Heart right ventricle (tissue), 16 donors: ENCODE results near the gene TMEM39A. TPM values are rescaled to one million over a fixed set of nuclear protein-coding genes. Genes with fewer than 3 reads are reported as not detected.

Experiments
- ATAC-seq, 8 donors: fragments of 200-7000 bp; cut with Tn5 transposase; one replicate each; pipeline ENCODE4 v1.9.1; 2020; ENCODE audit warnings: mild to moderate bottlenecking in 8 of 8, moderate library complexity in 8 of 8, moderate number of reproducible peaks in 1 of 8
- DNase-seq, 2 donors: peaks; one replicate each; pipeline ENCODE4 v3.0.0-alpha.2; 2020
- H3K27ac ChIP-seq, 10 donors: fragments of 200-600 bp; sonication (generic) in 2 of 10; one replicate each; pipeline versions ENCODE4 v1.5.0 to v1.8.0; 2020 to 2022; ENCODE audit warnings: mild to moderate bottlenecking in 3 of 10
- H3K27me3 ChIP-seq, 7 donors: fragments of 200-600 bp; one replicate each; pipeline ENCODE4 v1.8.0; 2021 to 2022; ENCODE audit warnings: mild to moderate bottlenecking in 2 of 7
- H3K36me3 ChIP-seq, 9 donors: fragments of 200-600 bp; sonication (generic) in 1 of 9; one replicate each; pipeline versions ENCODE4 v1.5.0 to v1.8.0; 2020 to 2022; ENCODE audit warnings: mild to moderate bottlenecking in 2 of 9
- H3K4me1 ChIP-seq, 9 donors: fragments of 200-600 bp; sonication (generic) in 1 of 9; one replicate each; pipeline versions ENCODE4 v1.5.0 to v1.8.0; 2020 to 2022; ENCODE audit warnings: mild to moderate bottlenecking in 4 of 9
- H3K4me3 ChIP-seq, 10 donors: fragments of 200-600 bp; sonication (generic) in 2 of 10; one replicate each; pipeline versions ENCODE4 v1.5.0 to v1.8.0; 2020 to 2022; ENCODE audit warnings: mild to moderate bottlenecking in 7 of 10, moderate library complexity in 2 of 10
- H3K9me3 ChIP-seq, 11 donors: fragments of 200-600 bp in 10 of 11; sonication (generic) in 2 of 11; one replicate each; pipeline versions ENCODE4 v1.5.0 to v1.8.0; 2013 to 2022; ENCODE audit warnings: mild to moderate bottlenecking in 2 of 11, control low read depth in 1 of 11, moderate library complexity in 1 of 11
- CTCF ChIP-seq, 9 donors: fragments of 200-600 bp; sonication (generic) in 2 of 9; IDR thresholded peaks; one replicate each; pipeline versions ENCODE4 v1.5.0 to v1.8.0; 2021 to 2022; ENCODE audit warnings: antibody characterized with exemption in 9 of 9, mild to moderate bottlenecking in 5 of 9, moderate library complexity in 1 of 9
- WGBS, 2 donors: extraction: QIAGEN DNeasy Blood & Tissue Kit; methylation state at CpG; one replicate each; pipeline ENCODE4 v1.1.7; 2013; ENCODE audit warnings: inconsistent platforms in 1 of 2; 5-methylcytosine and 5-hydroxymethylcytosine counted together
- intact Hi-C, 10 donors: fragments of 100-400 bp; cut with DNase I; formaldehyde crosslinking; loops; one replicate each; pipeline versions ENCODE4 v1.11.1 to v1.14.2; 2022
- polyA plus RNA-seq, 2 donors: library from polyadenylated mRNA; stranded (reverse); fragments of 200-250 nt; gene quantifications; one replicate each; pipeline ENCODE4 v1.2.3, GENCODE V29; 2013
- total RNA-seq, 10 donors: library from RNA; stranded (reverse); fragmentation: NEBNext Ultra II Directional in 3 of 10; extraction: Animal tissue kit (Norgen Biotek cat#: 25700) in 3 of 10; gene quantifications; one replicate each; pipeline versions ENCODE4 v1.2.1 to v1.2.4, GENCODE V29; 2021 to 2023
- donor health status: Arrhythmogenic right ventricular cardiomyopathy.
- donor health status: ischemic (EF 13 %, LVEDD 7.1; RV severe dilation, severe dysfunction).
- donor health status: healthy with polysubstance abuse.
- donor health status: DM: no; HTN: yes; CAD: no.
- donor health status: DM: no; HTN: no; CAD: no.
- donor health status: ischemic (EF 25% LVEDD 6.9; RV normal size, moderate dysfunction).
- donor health status: ischemic (EF 25% LVEDD 5.7; RV mildly dilated, moderate dysfunction).
- donor health status: healthy.
- donor health status: DM: yes; HTN: yes; CAD: no.
- donor health status: Ischemic cardiomyopathy.
- donor health status: ischemic (EF 35%, LVEDD 5.7; RV mildly dilated, moderate dysfunction).
- donor health status: nonischemic (EF 11% LVEDD 7.7; RV severe dilation, severe dysfunction).
- donor health status: DM: yes; HTN: yes; CAD: no.
- donor health status: PGD.
- donor health status: ischemic (EF 29% LVEDD 5.4; RV normal size, mild dysfunction).
- donor health status: nonischemic (EF 23%, LVEDD 6.1; RV moderate dilation, normal function).

Gene TMEM39A
- total and polyA plus RNA-seq, 12 donors = 8.4 to 25.8 (median 12.8) TPM

- no peak for TF ChIP-seq CTCF (IDR thresholded peaks at IDR 0.05)
- intact Hi-C loops = no loop called here
- peak in 4 of 8 donors; percentile 18 to 31 (median 20) for ATAC-seq
- H3K27ac ChIP-seq = peak overlapping the region in 8 of 10 donors; percentile 7 to 57 (median 44)
- peaks cover 0 to 28% (median 4%) of the 10 kb centered on the region in 9 donors for H3K4me1 ChIP-seq
- peaks cover 0 to 51% (median 17%) of the 10 kb centered on the region in 9 donors for H3K36me3 ChIP-seq
- no peak for DNase-seq
- no peak overlapping the region for H3K4me3 ChIP-seq
- H3K9me3 ChIP-seq = no peaks in the 10 kb centered on the region
- H3K27me3 ChIP-seq = no peaks in the 10 kb centered on the region
These were observed 44.8 kb downstream of the TMEM39A start for GRCh38 chr3:119418641-119419040.

GRCh38 chr3:119417771-119418512 lies 45.5 kb downstream of the TMEM39A start:
- Histone ChIP-seq H3K27ac (peak overlapping the region in 8 of 10 donors; percentile 7 to 61 (median 52)), H3K27me3 (no peaks in the 10 kb centered on the region), H3K9me3 (no peaks in the 10 kb centered on the region), H3K4me3 (no peak overlapping the region), H3K36me3 (peaks cover 0 to 58% (median 17%) of the 10 kb centered on the region in 9 donors), H3K4me1 (peaks cover 0 to 28% (median 4%) of the 10 kb centered on the region in 9 donors)
- ATAC-seq (peak; percentile 16 to 80 (median 67)), DNase-seq (no peak)
- 38 to 59% methylated on average over 8 of the region's 8 CpGs for WGBS, 2 donors
- TF ChIP-seq CTCF (IDR thresholded peaks at IDR 0.05) = no peak
- intact Hi-C loops = no loop called here

GRCh38 chr3:119416873-119417272 lies 46.5 kb downstream of the TMEM39A start:
- no peak for TF ChIP-seq CTCF (IDR thresholded peaks at IDR 0.05)
- no peak for ATAC-seq
- intact Hi-C loops = no loop called here
- 57 to 80% methylated on average over 1 of the region's 1 CpG for WGBS, 2 donors
- Histone ChIP-seq H3K9me3 (no peaks in the 10 kb centered on the region), H3K27ac (peak overlapping the region in 8 of 10 donors; percentile 7 to 61 (median 50)), H3K36me3 (peaks cover 0 to 69% (median 24%) of the 10 kb centered on the region in 9 donors), H3K27me3 (no peaks in the 10 kb centered on the region), H3K4me3 (no peak overlapping the region), H3K4me1 (peaks cover 0 to 28% (median 4%) of the 10 kb centered on the region in 9 donors)
- no peak for DNase-seq

- no peaks in the 10 kb centered on the region for H3K9me3 ChIP-seq
- no peak for DNase-seq
- H3K27me3 ChIP-seq = no peaks in the 10 kb centered on the region
- no peak overlapping the region for H3K4me3 ChIP-seq
- no peak overlapping the region for H3K27ac ChIP-seq
- intact Hi-C loops = no loop called here
- peaks cover 5 to 100% (median 39%) of the 10 kb centered on the region in 9 donors for H3K36me3 ChIP-seq
- H3K4me1 ChIP-seq = peaks cover 0 to 30% (median 3%) of the 10 kb centered on the region in 9 donors
- no peak for ATAC-seq
- 70 to 73% methylated on average over 7 of the region's 7 CpGs for WGBS, 2 donors
- no peak for TF ChIP-seq CTCF (IDR thresholded peaks at IDR 0.05)
These were observed 49.7 kb downstream of the TMEM39A start for GRCh38 chr3:119413603-119414280.
